MCF 10A (cell line): ENCODE results near the gene SLC30A2. TPM values are rescaled to one million over a fixed set of nuclear protein-coding genes. Genes with fewer than 3 reads are reported as not detected.

Experiments
- BruUV-seq: library from RNA; stranded (reverse); fragments of 400-500 nt; replicated peaks from 2 replicates; lab custom pipeline; 2021; lab: Mats Ljungman, UMichigan
- CTCF ChIA-PET: fragments of 300-600 bp; sonication (Branson Sonifier 250); formaldehyde crosslinking; extraction: SDS; loops from one replicate; lab custom pipeline; 2021; ENCODE audit warnings: antibody characterized with exemption, inconsistent platforms; lab: Yijun Ruan, JAX
- POLR2A ChIA-PET: fragments of 300-600, 350-650 bp; sonication (Branson Sonifier 250); formaldehyde crosslinking; extraction: SDS; loops from one replicate; lab custom pipeline; 2020; ENCODE audit warnings: antibody characterized with exemption, inconsistent platforms; lab: Yijun Ruan, JAX
- DNase-seq: peaks from one replicate; pipeline ENCODE4 v3.0.0-alpha.2; 2018; ENCODE audit not compliant: unreplicated experiment
- H3K27ac Mint-ChIP-seq: one replicate; pipeline ENCODE4 v1.8.0; 2022; ENCODE audit warnings: mild to moderate bottlenecking, low read depth, mixed read lengths; ENCODE audit not compliant: unreplicated experiment
- H3K27me3 Mint-ChIP-seq: one replicate; pipeline ENCODE4 v1.8.0; 2022; ENCODE audit warnings: mixed read lengths; ENCODE audit not compliant: insufficient read depth, unreplicated experiment
- H3K36me3 Mint-ChIP-seq: one replicate; pipeline ENCODE4 v1.8.0; 2022; ENCODE audit warnings: mild to moderate bottlenecking, moderate library complexity, mixed read lengths; ENCODE audit not compliant: insufficient read depth, unreplicated experiment
- H3K4me1 Mint-ChIP-seq: one replicate; pipeline ENCODE4 v1.8.0; 2022; ENCODE audit warnings: mixed read lengths; ENCODE audit not compliant: insufficient read depth, unreplicated experiment
- H3K4me3 Mint-ChIP-seq: one replicate; pipeline ENCODE4 v1.8.0; 2022; ENCODE audit warnings: mild to moderate bottlenecking, moderate library complexity, mixed read lengths; ENCODE audit not compliant: unreplicated experiment
- H3K9me3 Mint-ChIP-seq: one replicate; pipeline ENCODE4 v1.8.0; 2022; ENCODE audit warnings: mixed read lengths; ENCODE audit not compliant: unreplicated experiment
- CTCF ChIP-seq: fragments of 200-600 bp; IDR thresholded peaks from one replicate; pipeline ENCODE4 v1.8.0; 2022; ENCODE audit warnings: antibody characterized with exemption, mild to moderate bottlenecking; ENCODE audit not compliant: unreplicated experiment
- intact Hi-C: fragments of 100-400 bp; cut with micrococcal nuclease; formaldehyde crosslinking; loops from 2 replicates; pipeline ENCODE4 v1.14.1; 2022
- total RNA-seq: library from RNA; stranded (reverse); gene quantifications from 2 replicates; pipeline ENCODE4 v1.2.3, GENCODE V29; 2022

SLC30A2 gene
- total RNA-seq, 1 experiment from 2014 or later, result not detected

GRCh38 chr1:26025517-26025916 lies 20.4 kb downstream of the SLC30A2 start:
- H3K36me3 Mint-ChIP-seq, result no peaks in the 10 kb centered on the region
- H3K9me3 Mint-ChIP-seq, result no peaks in the 10 kb centered on the region
- H3K27ac Mint-ChIP-seq, result no peak overlapping the region
- intact Hi-C loops, result no loop called here
- no peak overlapping the region for H3K4me3 Mint-ChIP-seq
- DNase-seq, result no peak
- no peaks in the 10 kb centered on the region for H3K4me1 Mint-ChIP-seq
- TF ChIP-seq CTCF, result no peak
- H3K27me3 Mint-ChIP-seq, result no peaks in the 10 kb centered on the region
- ChIA-PET POLR2A (no interaction called here), CTCF (interaction anchor here (1.0 to 1.2 kb wide), 3 partner anchors 8 to 11 kb away, joined by 3 to 6 read pairs (median 3); no protein-coding TSS in a partner anchor)
- no TSS peak for BruUV-seq

- no peaks in the 10 kb centered on the region for H3K4me1 Mint-ChIP-seq
- BruUV-seq, result no TSS peak
- H3K27me3 Mint-ChIP-seq, result no peaks in the 10 kb centered on the region
- no peak for DNase-seq
- H3K9me3 Mint-ChIP-seq, result no peaks in the 10 kb centered on the region
- ChIA-PET POLR2A (no interaction called here), CTCF (interaction anchor here (1.1 to 1.2 kb wide), 2 partner anchors 9 to 10 kb away, joined by 3 to 6 read pairs; no protein-coding TSS in a partner anchor)
- TF ChIP-seq CTCF, result no peak
- H3K36me3 Mint-ChIP-seq, result no peaks in the 10 kb centered on the region
- H3K27ac Mint-ChIP-seq, result no peak overlapping the region
- intact Hi-C loops, result no loop called here
- no peak overlapping the region for H3K4me3 Mint-ChIP-seq
Observed at GRCh38 chr1:26025060-26025459, 20.9 kb downstream of the SLC30A2 start.

GRCh38 chr1:26023826-26024225 lies 22.1 kb downstream of the SLC30A2 start:
- POLR2A ChIA-PET, result no interaction called here
- no TSS peak for BruUV-seq
- H3K4me1 Mint-ChIP-seq, result no peaks in the 10 kb centered on the region
- CTCF ChIA-PET, result interaction anchor here (0.6 kb wide), 1 partner anchor 394 kb away, joined by 4 read pairs; no protein-coding TSS in a partner anchor
- no peak for DNase-seq
- no peaks in the 10 kb centered on the region for H3K9me3 Mint-ChIP-seq
- no peak for TF ChIP-seq CTCF
- intact Hi-C loops, result no loop called here
- H3K27me3 Mint-ChIP-seq, result no peaks in the 10 kb centered on the region
- no peak overlapping the region for H3K27ac Mint-ChIP-seq
- no peaks in the 10 kb centered on the region for H3K36me3 Mint-ChIP-seq
- no peak overlapping the region for H3K4me3 Mint-ChIP-seq

GRCh38 chr1:26023009-26023408 lies 22.9 kb downstream of the SLC30A2 start:
- Mint-ChIP-seq H3K4me1 (no peaks in the 10 kb centered on the region), H3K27me3 (no peaks in the 10 kb centered on the region), H3K4me3 (no peak overlapping the region), H3K27ac (no peak overlapping the region), H3K36me3 (no peaks in the 10 kb centered on the region), H3K9me3 (no peaks in the 10 kb centered on the region)
- ChIA-PET POLR2A (no interaction called here), CTCF (no interaction called here)
- no TSS peak for BruUV-seq
- no peak for TF ChIP-seq CTCF
- no peak for DNase-seq
- intact Hi-C loops, result no loop called here
